K562 (cell line): Measurements from ENCODE around the gene MILR1. TPM values are rescaled to one million over a fixed set of nuclear protein-coding genes. Genes with fewer than 3 reads are reported as not detected.

Experiments used
- BDP1 ChIP-seq: IDR thresholded peaks from 3 replicates; pipeline ENCODE4 v1.6.1; 2011; ENCODE audit not compliant: insufficient read length, insufficient read depth
- HNRNPH1 ChIP-seq: fragments of 200-400 bp; formaldehyde crosslinking; optimal IDR thresholded peaks from 2 replicates; pipeline ENCODE3; 2017; ENCODE audit warnings: low read depth, mild to moderate bottlenecking, low read length, moderate library complexity
- TAF15 ChIP-seq: fragments of 200-400 bp; formaldehyde crosslinking; IDR thresholded peaks from 2 replicates; pipeline ENCODE4 v1.6.1; 2017; ENCODE audit warnings: mild to moderate bottlenecking, low read depth, low read length, moderate library complexity
- ZBED1 ChIP-seq: IDR thresholded peaks from 2 replicates; pipeline ENCODE4 v1.6.1; 2014
- polyA plus RNA-seq, 8 experiments: library from polyadenylated mRNA; depleted of rRNA in 4 of 8; stranded (reverse) in 5 of 8; unstranded in 3 of 8; fragments of >200 nt; fragmentation: Nextera tagmentation in 2 of 8; fragmentation: Illumina TruSeq in 1 of 8; extraction: Ambion mirVana in 2 of 8; extraction: Trizol in 1 of 8; gene quantifications; 2 replicates each; pipeline versions ENCODE4 v1.2.1 to v1.2.3, GENCODE V29; 2011 to 2014; ENCODE audit warnings: inconsistent platforms in 1 of 8, missing spikeins in 1 of 8
- total RNA-seq, 7 experiments: library from RNA; depleted of rRNA in 6 of 7; stranded (reverse); fragments of >200 nt in 6 of 7; fragmentation: Illumina TruSeq in 2 of 7; extraction: Trizol in 2 of 7; gene quantifications; 2 replicates each; pipeline versions ENCODE4 v1.2.1 to v1.2.3, GENCODE V29; 2011 to 2021; ENCODE audit warnings: low replicate concordance in 1 of 7
- TF ChIP-seq, protein P1 (sequence below): sonication (generic); formaldehyde crosslinking; IDR thresholded peaks from 2 replicates; pipeline ENCODE4 v1.8.1; 2023; ENCODE audit warnings: mild to moderate bottlenecking, missing genetic modification reagents, moderate library complexity
- TF ChIP-seq, protein P2 (sequence below): sonication (generic); formaldehyde crosslinking; IDR thresholded peaks from 2 replicates; pipeline ENCODE4 v1.9.0; 2022; ENCODE audit warnings: mild to moderate bottlenecking, missing genetic modification reagents
- TF ChIP-seq, protein P3 (sequence below): sonication (generic); formaldehyde crosslinking; IDR thresholded peaks from 2 replicates; pipeline ENCODE4 v1.4.0; 2020; ENCODE audit warnings: mild to moderate bottlenecking, missing genetic modification reagents
- TF ChIP-seq, protein P4 (sequence below), 2 experiments: fragments of 450-650 bp in 1 of 2; sonication (generic) in 1 of 2; formaldehyde crosslinking in 1 of 2; IDR thresholded peaks; 2 replicates each; pipeline versions ENCODE4 v1.7.1 to v1.9.0; 2016 to 2022; ENCODE audit warnings: inconsistent platforms in 1 of 2, mild to moderate bottlenecking in 1 of 2, missing genetic modification reagents in 1 of 2
- TF ChIP-seq, protein P5 (sequence below): fragments of 450-650 bp; formaldehyde crosslinking; IDR thresholded peaks from 2 replicates; pipeline ENCODE4 v1.4.0; 2022; ENCODE audit warnings: missing genetic modification characterization
- TF ChIP-seq, protein P6 (sequence below): sonication (generic); formaldehyde crosslinking; IDR thresholded peaks from 2 replicates; pipeline ENCODE4 v1.9.0; 2022; ENCODE audit warnings: mild to moderate bottlenecking, missing genetic modification reagents

The MILR1 gene
- total and polyA plus RNA-seq, 9 of the 15 experiments (the other 6 are each of a cell fraction or from before 2014, with no cell fraction given) = 3.8 to 14.1 (median 7.1) TPM

DNA sequence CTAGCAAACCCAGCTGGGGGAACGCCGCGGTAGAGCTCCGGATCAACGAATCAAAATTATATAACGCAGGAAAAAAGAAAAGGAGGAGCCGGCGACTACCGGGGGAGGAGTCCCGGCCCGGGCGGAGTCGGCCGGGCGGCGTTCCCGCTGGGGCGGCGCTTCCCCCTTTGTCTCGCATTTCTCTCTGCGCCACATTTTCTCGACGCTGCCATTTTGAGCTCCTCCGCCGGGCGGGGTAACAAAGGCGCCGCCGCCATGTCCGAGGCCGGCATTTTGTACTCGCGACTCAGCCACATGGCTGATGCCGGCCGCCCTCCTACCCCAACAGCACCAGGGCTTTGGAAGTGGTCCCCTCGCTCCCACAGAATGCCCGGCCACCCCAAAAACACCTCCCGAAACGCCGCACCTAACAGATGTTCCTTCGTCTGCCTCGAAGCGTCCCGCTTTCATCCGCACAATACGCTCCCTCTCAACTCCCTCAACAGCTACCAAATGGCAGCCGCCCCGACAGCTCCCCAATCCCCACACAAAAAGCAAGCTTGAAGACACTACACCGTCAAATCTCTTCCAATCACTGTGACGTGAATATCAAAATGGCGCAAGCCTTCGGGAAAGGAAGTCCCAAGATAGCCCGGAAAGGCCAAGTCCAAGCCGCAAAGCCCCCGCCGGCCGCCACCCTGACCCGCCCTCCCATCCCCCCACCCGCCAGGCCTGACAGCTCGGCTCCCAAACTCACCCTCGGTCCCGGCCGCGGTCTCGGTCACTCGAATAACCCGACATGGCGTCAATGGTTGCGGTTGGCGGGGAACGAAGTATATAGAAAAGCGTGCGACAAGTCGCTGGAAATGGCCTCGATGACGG, 56.7 kb downstream of the MILR1 start (continued):
- TF ChIP-seq, protein P1, sequence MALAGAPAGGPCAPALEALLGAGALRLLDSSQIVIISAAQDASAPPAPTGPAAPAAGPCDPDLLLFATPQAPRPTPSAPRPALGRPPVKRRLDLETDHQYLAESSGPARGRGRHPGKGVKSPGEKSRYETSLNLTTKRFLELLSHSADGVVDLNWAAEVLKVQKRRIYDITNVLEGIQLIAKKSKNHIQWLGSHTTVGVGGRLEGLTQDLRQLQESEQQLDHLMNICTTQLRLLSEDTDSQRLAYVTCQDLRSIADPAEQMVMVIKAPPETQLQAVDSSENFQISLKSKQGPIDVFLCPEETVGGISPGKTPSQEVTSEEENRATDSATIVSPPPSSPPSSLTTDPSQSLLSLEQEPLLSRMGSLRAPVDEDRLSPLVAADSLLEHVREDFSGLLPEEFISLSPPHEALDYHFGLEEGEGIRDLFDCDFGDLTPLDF (CRISPR knock-in tag) = no peak; the same call in 1 of the 2 replicates
- TF ChIP-seq, protein P2, sequence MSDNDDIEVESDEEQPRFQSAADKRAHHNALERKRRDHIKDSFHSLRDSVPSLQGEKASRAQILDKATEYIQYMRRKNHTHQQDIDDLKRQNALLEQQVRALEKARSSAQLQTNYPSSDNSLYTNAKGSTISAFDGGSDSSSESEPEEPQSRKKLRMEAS = peak; percentile 59; the same call in 1 of the 2 replicates
- no peak; the same call in 1 of the 2 replicates for TF ChIP-seq ZBED1
- TF ChIP-seq TAF15 = peak; percentile 87; the same call in 1 of the 2 replicates
- no peak for TF ChIP-seq BDP1
- TF ChIP-seq, protein P3, sequence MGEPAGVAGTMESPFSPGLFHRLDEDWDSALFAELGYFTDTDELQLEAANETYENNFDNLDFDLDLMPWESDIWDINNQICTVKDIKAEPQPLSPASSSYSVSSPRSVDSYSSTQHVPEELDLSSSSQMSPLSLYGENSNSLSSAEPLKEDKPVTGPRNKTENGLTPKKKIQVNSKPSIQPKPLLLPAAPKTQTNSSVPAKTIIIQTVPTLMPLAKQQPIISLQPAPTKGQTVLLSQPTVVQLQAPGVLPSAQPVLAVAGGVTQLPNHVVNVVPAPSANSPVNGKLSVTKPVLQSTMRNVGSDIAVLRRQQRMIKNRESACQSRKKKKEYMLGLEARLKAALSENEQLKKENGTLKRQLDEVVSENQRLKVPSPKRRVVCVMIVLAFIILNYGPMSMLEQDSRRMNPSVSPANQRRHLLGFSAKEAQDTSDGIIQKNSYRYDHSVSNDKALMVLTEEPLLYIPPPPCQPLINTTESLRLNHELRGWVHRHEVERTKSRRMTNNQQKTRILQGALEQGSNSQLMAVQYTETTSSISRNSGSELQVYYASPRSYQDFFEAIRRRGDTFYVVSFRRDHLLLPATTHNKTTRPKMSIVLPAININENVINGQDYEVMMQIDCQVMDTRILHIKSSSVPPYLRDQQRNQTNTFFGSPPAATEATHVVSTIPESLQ (CRISPR knock-in tag) = 0 out of 2 replicates have a peak, but pooled peaks have one; percentile 55
- TF ChIP-seq, protein P4, sequence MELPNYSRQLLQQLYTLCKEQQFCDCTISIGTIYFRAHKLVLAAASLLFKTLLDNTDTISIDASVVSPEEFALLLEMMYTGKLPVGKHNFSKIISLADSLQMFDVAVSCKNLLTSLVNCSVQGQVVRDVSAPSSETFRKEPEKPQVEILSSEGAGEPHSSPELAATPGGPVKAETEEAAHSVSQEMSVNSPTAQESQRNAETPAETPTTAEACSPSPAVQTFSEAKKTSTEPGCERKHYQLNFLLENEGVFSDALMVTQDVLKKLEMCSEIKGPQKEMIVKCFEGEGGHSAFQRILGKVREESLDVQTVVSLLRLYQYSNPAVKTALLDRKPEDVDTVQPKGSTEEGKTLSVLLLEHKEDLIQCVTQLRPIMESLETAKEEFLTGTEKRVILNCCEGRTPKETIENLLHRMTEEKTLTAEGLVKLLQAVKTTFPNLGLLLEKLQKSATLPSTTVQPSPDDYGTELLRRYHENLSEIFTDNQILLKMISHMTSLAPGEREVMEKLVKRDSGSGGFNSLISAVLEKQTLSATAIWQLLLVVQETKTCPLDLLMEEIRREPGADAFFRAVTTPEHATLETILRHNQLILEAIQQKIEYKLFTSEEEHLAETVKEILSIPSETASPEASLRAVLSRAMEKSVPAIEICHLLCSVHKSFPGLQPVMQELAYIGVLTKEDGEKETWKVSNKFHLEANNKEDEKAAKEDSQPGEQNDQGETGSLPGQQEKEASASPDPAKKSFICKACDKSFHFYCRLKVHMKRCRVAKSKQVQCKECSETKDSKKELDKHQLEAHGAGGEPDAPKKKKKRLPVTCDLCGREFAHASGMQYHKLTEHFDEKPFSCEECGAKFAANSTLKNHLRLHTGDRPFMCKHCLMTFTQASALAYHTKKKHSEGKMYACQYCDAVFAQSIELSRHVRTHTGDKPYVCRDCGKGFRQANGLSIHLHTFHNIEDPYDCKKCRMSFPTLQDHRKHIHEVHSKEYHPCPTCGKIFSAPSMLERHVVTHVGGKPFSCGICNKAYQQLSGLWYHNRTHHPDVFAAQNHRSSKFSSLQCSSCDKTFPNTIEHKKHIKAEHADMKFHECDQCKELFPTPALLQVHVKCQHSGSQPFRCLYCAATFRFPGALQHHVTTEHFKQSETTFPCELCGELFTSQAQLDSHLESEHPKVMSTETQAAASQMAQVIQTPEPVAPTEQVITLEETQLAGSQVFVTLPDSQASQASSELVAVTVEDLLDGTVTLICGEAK (IDR thresholded peaks at IDR 0.05) = 0 out of 2 replicates have a peak, but pooled peaks have one; percentile 12
- TF ChIP-seq, protein P4 (CRISPR knock-in tag; IDR thresholded peaks at IDR 0.05) = no peak
- TF ChIP-seq, protein P5, sequence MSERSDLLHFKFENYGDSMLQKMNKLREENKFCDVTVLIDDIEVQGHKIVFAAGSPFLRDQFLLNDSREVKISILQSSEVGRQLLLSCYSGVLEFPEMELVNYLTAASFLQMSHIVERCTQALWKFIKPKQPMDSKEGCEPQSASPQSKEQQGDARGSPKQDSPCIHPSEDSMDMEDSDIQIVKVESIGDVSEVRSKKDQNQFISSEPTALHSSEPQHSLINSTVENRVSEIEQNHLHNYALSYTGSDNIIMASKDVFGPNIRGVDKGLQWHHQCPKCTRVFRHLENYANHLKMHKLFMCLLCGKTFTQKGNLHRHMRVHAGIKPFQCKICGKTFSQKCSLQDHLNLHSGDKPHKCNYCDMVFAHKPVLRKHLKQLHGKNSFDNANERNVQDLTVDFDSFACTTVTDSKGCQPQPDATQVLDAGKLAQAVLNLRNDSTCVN = peak; percentile 60; the same call in 1 of the 2 replicates
- TF ChIP-seq, protein P6, sequence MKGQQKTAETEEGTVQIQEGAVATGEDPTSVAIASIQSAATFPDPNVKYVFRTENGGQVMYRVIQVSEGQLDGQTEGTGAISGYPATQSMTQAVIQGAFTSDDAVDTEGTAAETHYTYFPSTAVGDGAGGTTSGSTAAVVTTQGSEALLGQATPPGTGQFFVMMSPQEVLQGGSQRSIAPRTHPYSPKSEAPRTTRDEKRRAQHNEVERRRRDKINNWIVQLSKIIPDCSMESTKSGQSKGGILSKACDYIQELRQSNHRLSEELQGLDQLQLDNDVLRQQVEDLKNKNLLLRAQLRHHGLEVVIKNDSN (CRISPR knock-in tag) = no peak
- peak; percentile 59 for TF ChIP-seq HNRNPH1
